Right lobe of liver (tissue), 6 donors: ENCODE results near the gene SPEM3. TPM values are rescaled to one million over a fixed set of nuclear protein-coding genes. Genes with fewer than 3 reads are reported as not detected.

Experiments used
- ATAC-seq, 4 donors: fragments of 200-7000 bp; cut with Tn5 transposase; one replicate each; pipeline ENCODE4 v1.9.1; 2020; ENCODE audit warnings: mild to moderate bottlenecking in 4 of 4, moderate library complexity in 4 of 4
- DNase-seq, 3 donors: peaks; one replicate each; pipeline ENCODE4 v3.0.0-alpha.2; 2020
- H3K27ac ChIP-seq, 3 donors: fragments of 200-600 bp; one replicate each; pipeline ENCODE4 v1.8.0; 2022
- H3K27me3 ChIP-seq, 2 donors: fragments of 200-600 bp; one replicate each; pipeline ENCODE4 v1.8.0; 2022
- H3K36me3 ChIP-seq, 4 donors: fragments of 200-600 bp; sonication (generic) in 1 of 4; one replicate each; pipeline versions ENCODE4 v1.5.1 to v1.8.0; 2017 to 2022; ENCODE audit warnings: control low read depth in 1 of 4
- H3K4me1 ChIP-seq, 4 donors: fragments of 200-600 bp; sonication (generic) in 1 of 4; one replicate each; pipeline versions ENCODE4 v1.5.1 to v1.8.0; 2017 to 2022; ENCODE audit warnings: control low read depth in 1 of 4
- H3K4me3 ChIP-seq, 3 donors: fragments of 200-600 bp; one replicate each; pipeline ENCODE4 v1.8.0; 2022
- H3K9me3 ChIP-seq, 4 donors: fragments of 200-600 bp; sonication (generic) in 1 of 4; one replicate each; pipeline versions ENCODE4 v1.5.1 to v1.8.0; 2017 to 2022; ENCODE audit warnings: control low read depth in 1 of 4
- CTCF ChIP-seq, 4 donors: fragments of 200-600 bp in 3 of 4; fragments of 450-650 bp in 1 of 4; IDR thresholded peaks; one replicate each; pipeline versions ENCODE4 v1.5.1 to v1.8.0; 2016 to 2022; ENCODE audit warnings: antibody characterized with exemption in 4 of 4, mild to moderate bottlenecking in 2 of 4
- POLR2A ChIP-seq: fragments of 450-650 bp; IDR thresholded peaks from one replicate; pipeline ENCODE4 v1.6.1; 2017; ENCODE audit warnings: antibody characterized with exemption, mild to moderate bottlenecking
- WGBS: methylation state at CpG from one replicate; pipeline ENCODE4 v1.1.6; 2018; ENCODE audit warnings: low coverage, low lambda C conversion rate; ENCODE audit not compliant: insufficient coverage; ENCODE audit errors: missing lambda C conversion rate; 5-methylcytosine and 5-hydroxymethylcytosine counted together
- intact Hi-C, 2 donors: fragments of 100-400 bp; cut with DNase I; formaldehyde crosslinking; loops; one replicate each; pipeline versions ENCODE4 v1.11.2 to v1.14.1; 2022
- total RNA-seq, 6 experiments: library from RNA; depleted of rRNA in 2 of 6; stranded (reverse); fragments of >200 nt in 2 of 6; fragmentation: NEBNext Ultra II Directional in 3 of 6; extraction: Animal tissue kit (Norgen Biotek cat#: 25700) in 3 of 6; gene quantifications; one replicate each; pipeline versions ENCODE4 v1.1.0 to v1.2.4, GENCODE V29; 2016 to 2023
- donor health status: DM: no; HTN: yes; CAD: no.
- donor health status: DM: no; HTN: no; CAD: no.
- donor health status: DM: no; HTN: no; CAD: no.
- donor health status: DM: no; HTN: yes; CAD: no.
- donor health status: DM: no; HTN: yes; CAD: no.

Gene SPEM3
- total RNA-seq, 6 experiments from 2014 or later = not detected

DNA sequence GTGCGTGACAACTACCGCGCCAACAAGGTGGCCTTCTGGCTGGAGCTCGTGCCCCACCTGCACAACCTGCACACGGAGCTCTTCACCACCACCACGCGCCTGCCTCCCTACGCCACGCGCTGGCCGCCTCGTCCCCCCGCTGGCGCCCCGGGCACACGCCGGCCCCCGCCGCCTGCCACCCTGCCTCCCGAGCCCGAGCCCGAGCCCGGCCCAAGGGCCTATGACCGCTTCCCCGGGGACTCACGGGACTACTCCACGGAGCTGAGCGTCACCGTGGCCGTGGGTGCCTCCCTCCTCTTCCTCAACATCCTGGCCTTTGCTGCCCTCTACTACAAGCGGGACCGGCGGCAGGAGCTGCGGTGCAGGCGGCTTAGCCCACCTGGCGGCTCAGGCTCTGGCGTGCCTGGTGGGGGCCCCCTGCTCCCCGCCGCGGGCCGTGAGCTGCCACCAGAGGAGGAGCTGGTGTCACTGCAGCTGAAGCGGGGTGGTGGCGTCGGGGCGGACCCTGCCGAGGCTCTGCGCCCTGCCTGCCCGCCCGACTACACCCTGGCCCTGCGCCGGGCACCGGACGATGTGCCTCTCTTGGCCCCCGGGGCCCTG is 11.5 kb upstream of the SPEM3 start:
- intact Hi-C loops = no loop called here
- Histone ChIP-seq H3K36me3 (no peaks in the 10 kb centered on the region), H3K27me3 (no peaks in the 10 kb centered on the region), H3K27ac (no peak overlapping the region), H3K4me1 (no peaks in the 10 kb centered on the region), H3K4me3 (no peak overlapping the region), H3K9me3 (no peaks in the 10 kb centered on the region)
- DNase-seq (no peak), ATAC-seq (no peak)
- no peak for TF ChIP-seq POLR2A
- no peak for TF ChIP-seq CTCF (IDR thresholded peaks at IDR 0.05)
- 94% methylated on average over 13 of the region's 54 CpGs for WGBS

DNA sequence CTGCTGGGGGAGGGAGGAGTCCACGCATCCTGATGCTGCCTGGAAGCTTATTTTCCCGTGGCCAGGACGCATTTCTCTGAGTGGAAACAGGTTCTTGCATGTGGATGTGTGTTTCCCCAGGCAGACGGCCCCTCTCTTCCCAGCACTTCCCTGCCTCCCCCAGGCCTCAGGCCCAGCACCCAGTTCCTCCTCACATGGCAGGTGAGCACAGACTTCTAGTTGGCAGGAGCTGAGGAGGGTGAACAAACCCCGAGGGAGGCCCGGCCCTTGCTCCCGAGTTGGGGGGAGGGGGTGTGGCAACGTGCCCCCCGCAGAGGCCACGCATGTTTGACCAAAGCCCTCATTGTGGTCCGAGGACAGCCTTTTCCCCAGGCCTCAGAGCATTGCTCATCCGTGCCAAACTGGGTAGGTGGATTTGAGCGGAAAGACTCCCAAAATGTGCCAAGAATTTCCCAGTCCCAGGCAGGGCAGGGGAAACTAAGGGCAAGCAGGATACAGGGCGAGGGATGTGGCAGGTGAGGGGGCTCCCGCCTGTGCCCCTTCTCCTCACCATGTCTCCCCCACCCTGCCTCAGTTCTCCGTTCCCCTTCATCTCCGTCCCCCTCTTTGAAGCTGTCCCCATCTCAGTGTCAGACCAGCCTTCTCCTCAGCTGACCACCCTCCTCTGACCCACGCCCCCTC is 10.0 kb upstream of the SPEM3 start:
- no peak for ATAC-seq
- intact Hi-C loops = no loop called here

GRCh38 chr17:7419819-7420610 is 8.6 kb upstream of the SPEM3 start, which contains the start of gene SPEM1:
Gene SPEM1, plus strand, starts transcription at chr17:7420324. Its CDS starts 61 bp downstream, at chr17:7420385.
- intact Hi-C loops = no loop called here
- Histone ChIP-seq H3K27ac (no peak within 1 kb of the TSS), H3K36me3 (no peaks in the 10 kb centered on the region), H3K9me3 (no peaks in the 10 kb centered on the region), H3K27me3 (no peaks in the 10 kb centered on the region), H3K4me3 (no peak within 1 kb of the TSS), H3K4me1 (no peaks in the 10 kb centered on the region)
- 52% methylated on average over 5 of the region's 17 CpGs for WGBS
- DNase-seq (no peak), ATAC-seq (no peak)
- no peak for TF ChIP-seq CTCF (IDR thresholded peaks at IDR 0.05)

More for the DNA sequence above, 10.0 kb upstream of the SPEM3 start:
- H3K27me3 ChIP-seq = no peaks in the 10 kb centered on the region
- 56% methylated on average over 10 of the region's 18 CpGs for WGBS
- no peak for DNase-seq
- H3K36me3 ChIP-seq = no peaks in the 10 kb centered on the region
- H3K4me3 ChIP-seq = no peak overlapping the region
- no peak overlapping the region for H3K27ac ChIP-seq
- no peaks in the 10 kb centered on the region for H3K4me1 ChIP-seq
- no peaks in the 10 kb centered on the region for H3K9me3 ChIP-seq
- no peak for TF ChIP-seq CTCF (IDR thresholded peaks at IDR 0.05)
- no peak for TF ChIP-seq POLR2A

GRCh38 chr17:7421186-7421585 is 7.5 kb upstream of the SPEM3 start:
- ATAC-seq = no peak
- Histone ChIP-seq H3K4me1 (no peaks in the 10 kb centered on the region), H3K27me3 (no peaks in the 10 kb centered on the region), H3K27ac (no peak overlapping the region), H3K4me3 (no peak overlapping the region), H3K36me3 (no peaks in the 10 kb centered on the region), H3K9me3 (no peaks in the 10 kb centered on the region)
- intact Hi-C loops = no loop called here
- DNase-seq = no peak
- 94% methylated on average over 4 of the region's 16 CpGs for WGBS
- TF ChIP-seq POLR2A = no peak
- TF ChIP-seq CTCF (IDR thresholded peaks at IDR 0.05) = no peak
